Measurements from ENCODE around the gene TM6SF1.

DNA sequence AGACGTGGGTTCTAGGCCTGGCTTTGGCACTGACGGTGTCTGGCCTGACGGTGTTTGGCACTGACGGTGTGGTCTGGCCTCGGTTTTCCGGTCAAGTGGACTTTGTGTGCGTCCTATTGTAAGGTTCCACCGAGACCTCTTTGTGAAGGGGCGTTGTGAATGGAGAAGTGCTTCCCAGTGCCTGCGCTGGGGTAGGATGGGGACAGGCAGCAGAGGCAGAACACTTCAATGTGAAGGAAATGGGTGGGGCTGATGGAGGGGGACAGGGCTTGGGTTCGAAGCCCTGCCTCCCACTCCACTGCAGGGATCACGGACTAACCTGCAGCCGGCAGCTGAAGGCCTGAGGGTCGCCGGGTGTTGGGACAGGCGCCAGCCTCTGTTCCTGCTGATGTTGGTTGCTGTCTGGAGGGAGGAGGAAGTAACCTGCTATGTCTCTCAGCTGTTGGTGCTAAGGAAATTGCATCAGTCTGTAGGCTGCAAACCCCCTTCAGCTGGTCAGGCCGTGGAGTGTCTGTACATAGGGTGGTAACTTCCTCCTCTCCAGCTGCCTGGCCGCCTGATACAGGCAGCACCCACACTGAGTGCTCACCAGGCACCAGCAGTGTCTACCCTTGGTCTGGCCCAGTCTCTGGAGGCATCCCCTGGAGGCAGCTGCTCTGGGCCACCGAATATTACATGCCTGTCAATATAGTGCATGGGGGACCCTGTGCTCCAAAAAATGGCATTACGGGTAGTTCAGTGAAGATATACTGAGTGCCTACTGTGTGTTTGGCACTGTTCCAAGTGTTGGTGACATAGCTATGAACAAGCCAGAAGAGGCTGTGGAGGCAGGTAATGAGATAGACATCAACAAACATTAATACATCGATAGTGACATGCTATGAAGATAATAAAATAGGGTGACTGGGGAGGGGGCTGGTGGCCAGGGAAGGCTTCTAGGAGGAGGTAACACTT, 1.1 kb downstream of the TM6SF1 start:
- TF ChIP-seq, protein P1, sequence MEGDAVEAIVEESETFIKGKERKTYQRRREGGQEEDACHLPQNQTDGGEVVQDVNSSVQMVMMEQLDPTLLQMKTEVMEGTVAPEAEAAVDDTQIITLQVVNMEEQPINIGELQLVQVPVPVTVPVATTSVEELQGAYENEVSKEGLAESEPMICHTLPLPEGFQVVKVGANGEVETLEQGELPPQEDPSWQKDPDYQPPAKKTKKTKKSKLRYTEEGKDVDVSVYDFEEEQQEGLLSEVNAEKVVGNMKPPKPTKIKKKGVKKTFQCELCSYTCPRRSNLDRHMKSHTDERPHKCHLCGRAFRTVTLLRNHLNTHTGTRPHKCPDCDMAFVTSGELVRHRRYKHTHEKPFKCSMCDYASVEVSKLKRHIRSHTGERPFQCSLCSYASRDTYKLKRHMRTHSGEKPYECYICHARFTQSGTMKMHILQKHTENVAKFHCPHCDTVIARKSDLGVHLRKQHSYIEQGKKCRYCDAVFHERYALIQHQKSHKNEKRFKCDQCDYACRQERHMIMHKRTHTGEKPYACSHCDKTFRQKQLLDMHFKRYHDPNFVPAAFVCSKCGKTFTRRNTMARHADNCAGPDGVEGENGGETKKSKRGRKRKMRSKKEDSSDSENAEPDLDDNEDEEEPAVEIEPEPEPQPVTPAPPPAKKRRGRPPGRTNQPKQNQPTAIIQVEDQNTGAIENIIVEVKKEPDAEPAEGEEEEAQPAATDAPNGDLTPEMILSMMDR (IDR thresholded peaks at IDR 0.05; ENCODE audit: low read depth, low read length) = no peak
- TF ChIP-seq EZH2phosphoT487 (IDR thresholded peaks at IDR 0.05; ENCODE audit: low read depth) = no peak

All from OCI-LY3 (cell line).